Neural progenitor cell (in vitro differentiated cells): ENCODE results near the gene CADM1.

Experiments
- CTCF ChIP-seq: fragments of 200-600 bp; sonication (generic); IDR thresholded peaks from 2 replicates; pipeline ENCODE4 v1.5.1; 2017; ENCODE audit warnings: antibody characterized with exemption, mild to moderate bottlenecking
- EZH2 ChIP-seq: fragments of 200-600 bp; sonication (generic); IDR thresholded peaks from 2 replicates; pipeline ENCODE4 v1.6.1; 2017; ENCODE audit warnings: antibody characterized with exemption, mild to moderate bottlenecking, moderate library complexity
- EZH2phosphoT487 ChIP-seq: fragments of 200-600 bp; sonication (generic); IDR thresholded peaks from 2 replicates; pipeline ENCODE4 v1.6.1; 2017; ENCODE audit warnings: antibody characterized with exemption

- no peak for TF ChIP-seq CTCF
- no peak for TF ChIP-seq EZH2
- no peak for TF ChIP-seq EZH2phosphoT487
Observed at GRCh38 chr11:115183136-115183535, 321.1 kb downstream of the CADM1 start.
